ENCODE measurements around the gene KRT79. TPM values are rescaled to one million over a fixed set of nuclear protein-coding genes. Genes with fewer than 3 reads are reported as not detected.

The KRT79 gene
- total RNA-seq, 1 donor from 2014 or later, result 0.10 TPM

DNA sequence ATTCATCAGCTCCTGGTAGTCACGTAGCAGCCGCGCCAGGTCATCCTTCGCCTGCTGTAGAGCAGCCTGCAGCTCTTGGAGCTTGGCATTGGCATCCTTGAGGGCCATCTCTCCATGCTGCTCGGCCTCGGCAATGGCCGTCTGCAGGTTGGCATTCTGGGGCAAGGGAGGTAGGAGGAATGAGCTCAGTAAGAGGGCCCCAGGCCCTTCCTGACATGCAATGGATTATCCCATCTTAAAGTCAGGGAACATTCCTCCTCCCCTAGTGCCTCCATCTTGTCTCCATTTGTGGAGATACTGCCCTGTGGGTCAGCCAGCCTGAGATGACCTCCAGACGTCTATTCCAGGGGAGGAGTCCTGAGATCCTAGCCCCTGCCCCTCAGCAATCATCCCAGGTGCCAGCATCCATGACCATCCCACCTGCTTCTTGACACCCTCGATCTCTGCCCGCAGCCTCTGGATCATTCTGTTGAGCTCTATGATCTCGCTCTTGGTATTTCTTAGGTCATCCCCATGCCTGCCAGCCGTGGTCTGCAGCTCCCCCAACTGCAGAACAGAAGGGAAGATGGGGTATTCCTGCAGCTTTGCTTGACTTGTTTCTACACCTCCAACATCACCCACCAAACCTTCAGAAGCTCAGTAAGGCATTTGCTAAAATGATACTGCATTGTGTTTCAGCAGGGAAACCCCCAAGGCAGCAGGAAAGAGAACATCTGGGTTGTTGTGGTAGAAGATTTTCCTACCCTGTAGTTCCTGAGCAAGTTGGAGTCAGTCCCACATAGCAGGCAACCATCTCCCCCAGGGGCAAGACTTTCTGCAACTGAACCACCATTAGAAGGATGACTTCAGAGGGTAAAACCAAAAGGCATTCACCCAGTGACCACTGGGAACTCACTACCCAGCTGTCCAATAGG lies 42.6 kb downstream of the KRT79 start:
- no peak for DNase-seq (ENCODE audit: low spot score)
- Mint-ChIP-seq H3K36me3 (ENCODE audit: low read depth) (no peaks in the 10 kb centered on the region), H3K27ac (ENCODE audit: unreplicated experiment) (no peak overlapping the region), H3K4me1 (ENCODE audit: low read depth) (no peaks in the 10 kb centered on the region), H3K27me3 (ENCODE audit: low read depth) (peaks cover 41% of the 10 kb centered on the region), H3K4me3 (ENCODE audit: unreplicated experiment) (no peak overlapping the region), H3K9me3 (ENCODE audit: low read depth) (no peaks in the 10 kb centered on the region)
- TF ChIP-seq, protein P1, sequence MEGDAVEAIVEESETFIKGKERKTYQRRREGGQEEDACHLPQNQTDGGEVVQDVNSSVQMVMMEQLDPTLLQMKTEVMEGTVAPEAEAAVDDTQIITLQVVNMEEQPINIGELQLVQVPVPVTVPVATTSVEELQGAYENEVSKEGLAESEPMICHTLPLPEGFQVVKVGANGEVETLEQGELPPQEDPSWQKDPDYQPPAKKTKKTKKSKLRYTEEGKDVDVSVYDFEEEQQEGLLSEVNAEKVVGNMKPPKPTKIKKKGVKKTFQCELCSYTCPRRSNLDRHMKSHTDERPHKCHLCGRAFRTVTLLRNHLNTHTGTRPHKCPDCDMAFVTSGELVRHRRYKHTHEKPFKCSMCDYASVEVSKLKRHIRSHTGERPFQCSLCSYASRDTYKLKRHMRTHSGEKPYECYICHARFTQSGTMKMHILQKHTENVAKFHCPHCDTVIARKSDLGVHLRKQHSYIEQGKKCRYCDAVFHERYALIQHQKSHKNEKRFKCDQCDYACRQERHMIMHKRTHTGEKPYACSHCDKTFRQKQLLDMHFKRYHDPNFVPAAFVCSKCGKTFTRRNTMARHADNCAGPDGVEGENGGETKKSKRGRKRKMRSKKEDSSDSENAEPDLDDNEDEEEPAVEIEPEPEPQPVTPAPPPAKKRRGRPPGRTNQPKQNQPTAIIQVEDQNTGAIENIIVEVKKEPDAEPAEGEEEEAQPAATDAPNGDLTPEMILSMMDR (IDR thresholded peaks at IDR 0.05), result no peak

DNA sequence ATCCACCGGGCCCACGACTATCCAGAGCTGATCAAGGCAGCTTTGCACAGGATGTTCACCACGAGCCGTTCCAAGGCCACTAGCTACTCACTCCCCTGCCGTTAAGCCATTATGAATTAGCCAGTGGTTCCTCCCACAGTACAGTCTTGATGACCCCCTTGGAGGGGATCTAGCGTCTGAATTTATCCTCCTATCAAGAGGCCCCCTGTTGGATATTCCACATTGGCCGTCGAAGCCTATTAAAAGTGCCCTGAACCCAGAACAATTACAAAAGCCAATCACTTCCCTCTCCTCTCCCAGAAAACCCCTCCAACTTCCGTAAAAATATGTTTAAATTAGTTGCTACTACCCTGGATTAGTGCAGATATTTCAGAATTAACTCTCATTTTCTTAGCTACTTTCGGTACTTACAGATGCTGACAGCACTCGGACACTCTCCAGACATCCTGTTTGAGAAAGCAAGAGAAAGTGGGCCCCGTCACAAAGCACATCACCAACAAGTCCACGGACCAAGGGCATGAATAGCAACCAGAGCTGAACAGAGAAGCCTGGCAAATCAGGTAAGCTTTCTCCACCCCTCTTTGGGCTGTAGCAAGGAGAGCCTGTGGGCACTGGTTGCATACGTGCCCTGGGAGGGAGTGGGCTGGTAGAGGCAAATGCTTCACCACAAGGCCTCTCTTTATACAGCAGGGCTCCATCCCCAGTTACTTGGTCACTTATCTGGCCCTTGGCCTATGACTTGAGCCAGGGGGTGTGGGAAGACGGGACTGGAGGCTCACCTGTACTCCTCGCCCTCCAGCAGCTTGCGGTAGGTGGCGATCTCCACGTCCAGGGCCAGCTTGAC lies 43.5 kb downstream of the KRT79 start:
- peaks cover 2% of the 10 kb centered on the region for H3K9me3 Mint-ChIP-seq (ENCODE audit: low read depth)
- no peaks in the 10 kb centered on the region for H3K4me1 Mint-ChIP-seq (ENCODE audit: low read depth)
- H3K4me3 Mint-ChIP-seq (ENCODE audit: unreplicated experiment), result no peak overlapping the region
- no peak overlapping the region for H3K27ac Mint-ChIP-seq (ENCODE audit: unreplicated experiment)
- H3K27me3 Mint-ChIP-seq (ENCODE audit: low read depth), result peaks cover 45% of the 10 kb centered on the region
- TF ChIP-seq, protein P1 (IDR thresholded peaks at IDR 0.05), result no peak
- no peak for DNase-seq (ENCODE audit: low spot score)
- no peaks in the 10 kb centered on the region for H3K36me3 Mint-ChIP-seq (ENCODE audit: low read depth)

DNA sequence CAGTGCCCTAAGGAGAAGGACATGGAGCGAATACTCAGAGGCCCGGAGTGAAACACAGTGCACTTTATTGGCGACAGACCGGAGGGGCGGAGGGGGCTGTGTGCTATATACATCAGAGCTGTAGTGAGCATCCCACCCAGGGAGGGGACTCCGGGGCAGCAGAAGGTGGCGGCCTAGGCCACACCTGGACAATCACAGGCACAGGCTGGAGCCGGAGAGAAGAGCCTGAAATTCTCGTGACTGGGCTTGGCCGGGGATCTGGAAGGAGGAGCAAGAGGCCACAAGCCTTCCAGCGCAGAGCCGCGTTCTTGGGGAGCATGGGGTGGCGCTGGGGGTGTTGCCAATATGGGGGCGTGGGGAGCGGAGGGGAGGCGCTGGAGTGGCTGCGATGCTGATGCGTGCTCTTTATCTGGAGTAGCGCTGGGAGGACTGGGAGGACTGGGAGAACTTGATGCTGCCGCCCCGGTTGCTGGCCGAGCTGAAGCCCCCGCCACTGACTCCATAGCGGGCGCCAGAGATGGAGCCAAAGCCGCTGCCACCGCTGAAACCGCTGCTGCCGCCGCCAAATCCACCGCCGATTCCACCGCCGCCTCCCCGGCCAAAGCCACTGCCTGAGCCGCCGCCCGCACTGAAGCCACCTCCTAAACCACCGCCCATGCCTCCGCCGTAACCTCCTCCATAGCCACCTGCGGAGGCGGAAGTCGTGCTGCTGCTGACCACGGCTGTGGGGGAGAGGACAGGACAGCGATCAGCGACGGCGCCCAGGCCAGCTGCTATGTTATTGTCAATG lies 44.3 kb downstream of the KRT79 start:
- Mint-ChIP-seq H3K27me3 (ENCODE audit: low read depth) (peaks cover 52% of the 10 kb centered on the region), H3K36me3 (ENCODE audit: low read depth) (no peaks in the 10 kb centered on the region), H3K4me3 (ENCODE audit: unreplicated experiment) (no peak overlapping the region), H3K4me1 (ENCODE audit: low read depth) (no peaks in the 10 kb centered on the region), H3K9me3 (ENCODE audit: low read depth) (peaks cover 2% of the 10 kb centered on the region), H3K27ac (ENCODE audit: unreplicated experiment) (no peak overlapping the region)
- TF ChIP-seq, protein P1 (IDR thresholded peaks at IDR 0.05), result no peak
- DNase-seq (ENCODE audit: low spot score), result no peak

DNA sequence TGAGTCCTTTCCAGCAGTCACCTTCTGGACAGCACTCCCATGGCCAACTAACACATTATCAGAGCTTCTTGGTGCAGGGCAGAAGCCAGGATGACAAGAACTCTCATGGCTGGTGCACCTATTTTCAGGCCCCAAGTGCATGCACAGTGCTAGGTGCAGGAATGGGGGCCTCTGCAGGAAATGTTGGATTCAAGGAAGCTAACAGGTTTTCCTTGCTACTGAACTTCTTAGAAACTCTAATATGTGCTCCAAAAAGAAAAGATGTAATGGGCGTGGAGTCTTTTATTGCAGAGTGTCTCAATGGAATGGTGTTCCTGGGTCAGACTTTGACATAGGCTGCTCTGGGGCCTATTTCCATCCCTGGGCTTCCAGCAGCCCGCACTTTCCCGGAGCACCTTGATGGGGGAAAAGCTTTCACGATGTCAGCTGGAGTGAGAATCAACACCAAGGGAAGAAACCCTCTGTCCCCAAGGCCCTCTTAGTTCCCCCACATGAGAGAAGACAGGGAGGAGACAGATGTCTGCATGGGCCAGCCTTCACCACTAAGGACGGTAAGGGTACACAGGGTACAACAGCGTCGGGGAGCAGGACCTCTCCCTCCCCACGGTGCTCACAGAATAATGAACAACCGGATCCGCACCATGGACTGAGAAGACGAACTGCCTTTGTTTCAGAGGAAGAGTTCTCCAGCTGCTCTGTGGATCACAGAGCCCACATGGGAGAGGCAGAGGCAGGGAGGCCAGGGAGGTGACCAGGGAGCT lies 45.1 kb downstream of the KRT79 start:
- H3K36me3 Mint-ChIP-seq (ENCODE audit: low read depth), result no peaks in the 10 kb centered on the region
- no peaks in the 10 kb centered on the region for H3K4me1 Mint-ChIP-seq (ENCODE audit: low read depth)
- H3K4me3 Mint-ChIP-seq (ENCODE audit: unreplicated experiment), result no peak overlapping the region
- H3K9me3 Mint-ChIP-seq (ENCODE audit: low read depth), result peaks cover 2% of the 10 kb centered on the region
- no peak overlapping the region for H3K27ac Mint-ChIP-seq (ENCODE audit: unreplicated experiment)
- no peak for DNase-seq (ENCODE audit: low spot score)
- TF ChIP-seq, protein P1 (IDR thresholded peaks at IDR 0.05), result no peak
- peaks cover 50% of the 10 kb centered on the region for H3K27me3 Mint-ChIP-seq (ENCODE audit: low read depth)

Measured in chondrocyte (in vitro differentiated cells).